Measurements from ENCODE around the gene SKAP1. TPM values are rescaled to one million over a fixed set of nuclear protein-coding genes. Genes with fewer than 3 reads are reported as not detected.
"Not testable (repeated sequence)": the region's sequence is repeated elsewhere in the genome, so short reads cannot be mapped to it uniquely, and the experiment has no call there.

SKAP1 gene
- total and polyA plus RNA-seq, 11 donors = 0.25 to 5.3 (median 0.38) TPM; not detected in 6

DNA sequence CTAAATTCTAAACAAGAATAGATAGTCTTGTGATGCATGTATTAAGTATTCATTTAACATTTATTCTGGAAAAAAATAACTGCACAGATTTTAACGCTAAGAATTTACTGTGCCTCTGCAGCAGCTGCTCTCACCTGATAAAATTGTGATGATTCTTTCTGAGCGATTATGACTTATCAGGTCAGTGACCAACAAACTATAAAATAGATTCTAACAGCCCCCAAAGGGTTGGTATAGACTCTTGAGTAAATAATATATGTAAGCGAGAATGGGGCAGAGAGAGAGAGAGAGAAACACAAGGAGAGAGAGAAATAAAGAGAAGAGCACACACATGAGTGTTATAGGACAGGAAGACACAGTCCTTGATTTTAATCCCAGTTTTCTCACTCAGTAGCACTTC lies 178.1 kb downstream of the SKAP1 start:
- DNase-seq (no peak), ATAC-seq (no peak)
- 74 to 82% (median 78%) methylated on average over 3 of the region's 3 CpGs for WGBS, 4 donors
- no peak overlapping the region for H3K27ac ChIP-seq
- H3K27me3 ChIP-seq = peaks cover 0 to 27% (median 6%) of the 10 kb centered on the region in 9 donors
- H3K9me3 ChIP-seq = no peaks in the 10 kb centered on the region
- no peaks in the 10 kb centered on the region for H3K36me3 ChIP-seq
- H3K4me1 ChIP-seq = no peaks in the 10 kb centered on the region
- TF ChIP-seq, protein P1, sequence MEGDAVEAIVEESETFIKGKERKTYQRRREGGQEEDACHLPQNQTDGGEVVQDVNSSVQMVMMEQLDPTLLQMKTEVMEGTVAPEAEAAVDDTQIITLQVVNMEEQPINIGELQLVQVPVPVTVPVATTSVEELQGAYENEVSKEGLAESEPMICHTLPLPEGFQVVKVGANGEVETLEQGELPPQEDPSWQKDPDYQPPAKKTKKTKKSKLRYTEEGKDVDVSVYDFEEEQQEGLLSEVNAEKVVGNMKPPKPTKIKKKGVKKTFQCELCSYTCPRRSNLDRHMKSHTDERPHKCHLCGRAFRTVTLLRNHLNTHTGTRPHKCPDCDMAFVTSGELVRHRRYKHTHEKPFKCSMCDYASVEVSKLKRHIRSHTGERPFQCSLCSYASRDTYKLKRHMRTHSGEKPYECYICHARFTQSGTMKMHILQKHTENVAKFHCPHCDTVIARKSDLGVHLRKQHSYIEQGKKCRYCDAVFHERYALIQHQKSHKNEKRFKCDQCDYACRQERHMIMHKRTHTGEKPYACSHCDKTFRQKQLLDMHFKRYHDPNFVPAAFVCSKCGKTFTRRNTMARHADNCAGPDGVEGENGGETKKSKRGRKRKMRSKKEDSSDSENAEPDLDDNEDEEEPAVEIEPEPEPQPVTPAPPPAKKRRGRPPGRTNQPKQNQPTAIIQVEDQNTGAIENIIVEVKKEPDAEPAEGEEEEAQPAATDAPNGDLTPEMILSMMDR (IDR thresholded peaks at IDR 0.05) = no peak
- no peak for TF ChIP-seq POLR2A (IDR thresholded peaks at IDR 0.05)
- H3K4me3 ChIP-seq = no peak overlapping the region
- intact Hi-C loops (cut with DNase I) = loop anchor here in 1 of 10 donors (10.0 kb wide), 1 partner anchor 53 kb away; no protein-coding TSS in a partner anchor

DNA sequence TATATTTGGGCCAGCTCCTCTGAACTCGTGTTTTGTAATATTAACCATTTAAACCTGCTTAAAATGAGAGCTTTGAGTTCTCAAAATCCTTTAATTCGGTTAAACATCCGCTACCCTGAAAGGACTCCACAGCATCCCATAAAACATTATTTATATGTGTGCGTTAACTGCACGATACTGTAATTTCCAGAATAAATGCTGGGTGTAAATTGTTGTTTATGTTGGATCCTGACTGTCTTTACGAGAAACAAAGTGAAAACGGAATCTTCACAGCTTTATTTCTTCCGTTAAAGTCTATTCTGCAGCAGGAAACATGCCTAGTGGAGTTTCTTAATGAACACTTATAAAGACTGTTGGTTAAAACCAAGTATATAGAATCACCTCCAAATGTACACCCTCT lies 179.1 kb downstream of the SKAP1 start:
- no peak overlapping the region for H3K4me3 ChIP-seq
- DNase-seq (no peak), ATAC-seq (no peak)
- no peaks in the 10 kb centered on the region for H3K36me3 ChIP-seq
- H3K4me1 ChIP-seq = no peaks in the 10 kb centered on the region
- TF ChIP-seq POLR2A (IDR thresholded peaks at IDR 0.05) = no peak
- no peak overlapping the region for H3K27ac ChIP-seq
- intact Hi-C loops (cut with DNase I) = loop anchor here in 1 of 10 donors (10.0 kb wide), 1 partner anchor 54 kb away; no protein-coding TSS in a partner anchor
- peaks cover 0 to 19% (median 6%) of the 10 kb centered on the region in 9 donors for H3K27me3 ChIP-seq
- H3K9me3 ChIP-seq = no peaks in the 10 kb centered on the region
- WGBS, 4 donors = 72 to 76% (median 74%) methylated on average over 8 of the region's 8 CpGs

DNA sequence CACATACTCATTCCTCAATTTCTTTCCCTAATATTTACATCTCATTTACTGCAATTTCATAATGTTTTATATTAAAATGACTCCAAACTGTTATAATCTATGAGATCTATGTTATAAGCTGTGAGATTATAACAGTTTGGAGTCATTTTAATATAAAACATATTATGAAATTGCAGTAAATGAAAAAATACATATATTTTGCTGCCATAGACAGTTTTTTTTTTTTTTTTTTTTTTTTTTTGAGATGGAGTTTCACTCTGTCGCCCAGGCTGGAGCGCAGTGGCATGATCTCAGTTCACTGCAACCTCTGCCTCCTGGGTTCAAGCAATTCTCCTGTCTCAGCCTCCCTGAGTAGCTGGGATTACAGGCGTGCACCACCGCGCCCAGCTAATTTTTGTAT lies 180.0 kb downstream of the SKAP1 start:
- H3K9me3 ChIP-seq, H3K4me3 ChIP-seq, ATAC-seq, DNase-seq, H3K36me3 ChIP-seq, H3K27ac ChIP-seq, H3K4me1 ChIP-seq: not testable (repeated sequence)
- 85 to 100% (median 96%) methylated on average over 5 of the region's 5 CpGs for WGBS, 4 donors
- intact Hi-C loops (cut with DNase I) = loop anchor here in 1 of 10 donors (10.0 kb wide), 1 partner anchor 55 kb away; no protein-coding TSS in a partner anchor
- peaks cover 0 to 13% (median 0%) of the 10 kb centered on the region in 9 donors for H3K27me3 ChIP-seq

DNA sequence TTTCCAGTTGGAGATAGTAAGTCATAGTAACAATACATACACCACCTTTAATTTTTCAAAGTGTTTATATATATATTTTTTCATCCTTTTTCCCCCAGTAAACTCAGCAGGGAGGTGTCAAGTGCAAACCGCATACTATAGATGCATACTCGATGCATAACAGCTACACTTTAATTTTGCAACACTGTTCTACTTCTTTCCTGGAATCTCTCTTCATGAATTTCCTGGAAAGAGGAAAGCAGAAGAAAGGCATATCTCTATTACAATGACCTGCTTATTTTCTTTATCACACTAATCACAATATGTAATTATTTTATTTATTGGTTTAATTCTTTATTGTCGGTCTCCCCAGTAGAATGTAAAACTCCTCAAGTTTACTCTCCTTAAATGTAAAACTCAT lies 182.4 kb downstream of the SKAP1 start:
- no peak for ATAC-seq
- intact Hi-C loops (cut with DNase I) = no loop called here
- H3K4me3 ChIP-seq = no peak overlapping the region
- 88 to 93% (median 91%) methylated on average over 3 of the region's 3 CpGs for WGBS, 4 donors
- peaks cover 0 to 27% (median 0%) of the 10 kb centered on the region in 12 donors for H3K4me1 ChIP-seq
- H3K27ac ChIP-seq = no peak overlapping the region
- no peaks in the 10 kb centered on the region for H3K9me3 ChIP-seq
- no peaks in the 10 kb centered on the region for H3K36me3 ChIP-seq
- no peak for DNase-seq
- H3K27me3 ChIP-seq = peaks cover 0 to 4% (median 0%) of the 10 kb centered on the region in 9 donors
- TF ChIP-seq, protein P1 (IDR thresholded peaks at IDR 0.05) = no peak
- TF ChIP-seq POLR2A (IDR thresholded peaks at IDR 0.05) = no peak

DNA sequence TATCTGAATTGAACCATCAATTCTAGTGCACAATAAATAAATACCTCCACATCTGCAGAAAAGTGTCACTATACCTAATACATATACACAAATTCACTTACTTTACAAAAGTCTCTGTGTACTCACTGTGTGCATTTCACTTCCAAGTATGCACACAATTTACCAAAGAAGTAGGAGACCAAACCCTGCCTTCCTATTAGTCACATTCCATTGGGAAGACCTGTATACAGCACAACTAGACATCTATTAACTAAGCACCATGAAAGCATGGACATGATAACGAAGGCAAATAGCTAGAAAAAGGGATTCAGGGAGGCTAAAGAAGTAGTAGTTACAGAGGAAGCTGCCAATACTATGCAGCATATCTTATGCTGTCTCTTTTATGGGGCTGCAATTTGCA lies 183.0 kb downstream of the SKAP1 start:
- no peak overlapping the region for H3K4me3 ChIP-seq
- ATAC-seq (no peak), DNase-seq (no peak)
- H3K4me1 ChIP-seq = peaks cover 0 to 33% (median 3%) of the 10 kb centered on the region in 12 donors
- no peaks in the 10 kb centered on the region for H3K36me3 ChIP-seq
- H3K27me3 ChIP-seq = peaks cover 0 to 4% (median 0%) of the 10 kb centered on the region in 9 donors
- H3K9me3 ChIP-seq = no peaks in the 10 kb centered on the region
- WGBS, 4 donors = 64 to 86% (median 74%) methylated on average over 1 of the region's 1 CpG
- TF ChIP-seq POLR2A (IDR thresholded peaks at IDR 0.05) = no peak
- TF ChIP-seq, protein P1 (IDR thresholded peaks at IDR 0.05) = no peak
- H3K27ac ChIP-seq = no peak overlapping the region
- intact Hi-C loops (cut with DNase I) = no loop called here

All from heart left ventricle (tissue), 16 donors.